HG03097 (cell line): Measurements from ENCODE around the gene SLC9A9.

Experiments
- ATAC-seq: cut with Tn5 transposase; IDR thresholded peaks from one replicate; pipeline ENCODE4 v1.9.1; 2021; ENCODE audit not compliant: unreplicated experiment, low FRiP score

The SLC9A9 gene

GRCh38 chr3:143653935-143654334, 194.3 kb downstream of the SLC9A9 start:
- ATAC-seq = no peak

DNA sequence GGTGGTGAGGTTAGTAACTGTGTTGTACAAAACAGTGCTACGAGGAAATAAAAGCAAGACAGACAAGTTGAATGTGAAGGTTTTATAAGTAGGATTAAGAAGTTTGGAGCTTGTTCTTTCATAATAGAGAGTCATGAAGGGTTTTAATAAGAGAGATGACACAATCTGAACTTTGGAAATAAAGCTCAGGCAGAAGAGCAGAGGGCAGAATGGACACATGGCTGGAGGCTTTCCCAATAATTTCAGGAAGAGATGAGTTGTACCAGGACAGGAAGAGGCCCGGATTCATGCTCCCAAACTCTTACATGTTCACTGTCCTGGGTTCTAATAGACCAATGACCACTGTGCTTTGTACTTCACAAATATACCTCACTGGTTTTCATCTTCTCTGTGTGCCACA, 194.8 kb downstream of the SLC9A9 start:
- ATAC-seq = no peak

DNA sequence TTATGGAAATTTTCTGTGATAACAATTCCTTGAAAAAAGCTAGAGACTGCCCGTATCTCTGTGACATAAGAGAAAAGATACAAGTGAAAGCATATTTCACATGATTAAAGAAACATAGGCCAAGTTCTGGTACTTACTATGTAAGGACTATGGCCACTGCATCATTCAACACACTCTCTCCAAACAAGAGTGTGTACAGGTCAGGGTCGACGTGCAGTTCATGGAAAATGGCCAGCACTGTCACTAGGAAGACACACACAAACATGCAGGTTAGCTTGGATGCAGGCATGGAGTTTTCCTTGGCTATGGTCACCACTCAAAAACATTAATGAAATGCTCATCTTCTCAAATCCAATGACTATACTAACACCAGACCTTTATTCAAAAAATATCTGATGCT, 196.2 kb downstream of the SLC9A9 start:
- no peak for ATAC-seq

- ATAC-seq = no peak
These were observed 197.4 kb downstream of the SLC9A9 start for GRCh38 chr3:143650827-143651226.

- ATAC-seq = no peak
These were observed 198.1 kb downstream of the SLC9A9 start for GRCh38 chr3:143650120-143650519.

GRCh38 chr3:143648708-143649107, 199.6 kb downstream of the SLC9A9 start:
- ATAC-seq = no peak

DNA sequence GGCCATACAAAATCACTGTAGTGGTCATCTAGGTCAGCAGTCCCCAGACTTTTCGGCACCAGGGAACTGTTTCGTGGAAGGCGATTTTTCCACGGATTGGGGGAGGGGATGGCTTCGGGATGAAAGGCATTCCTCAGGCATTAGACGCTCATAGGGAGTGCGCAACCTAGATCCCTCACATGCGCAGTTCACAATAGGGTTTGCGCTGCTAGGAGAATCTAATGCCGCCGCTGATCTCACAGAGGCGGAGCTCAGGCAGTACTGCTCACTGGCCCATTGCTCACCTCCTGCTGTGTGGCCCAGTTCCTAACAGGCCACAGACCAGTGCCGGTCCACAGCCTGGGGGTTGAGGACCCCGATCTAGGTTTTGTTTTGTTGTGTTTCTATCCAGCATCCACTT, 200.1 kb downstream of the SLC9A9 start:
- no peak for ATAC-seq

DNA sequence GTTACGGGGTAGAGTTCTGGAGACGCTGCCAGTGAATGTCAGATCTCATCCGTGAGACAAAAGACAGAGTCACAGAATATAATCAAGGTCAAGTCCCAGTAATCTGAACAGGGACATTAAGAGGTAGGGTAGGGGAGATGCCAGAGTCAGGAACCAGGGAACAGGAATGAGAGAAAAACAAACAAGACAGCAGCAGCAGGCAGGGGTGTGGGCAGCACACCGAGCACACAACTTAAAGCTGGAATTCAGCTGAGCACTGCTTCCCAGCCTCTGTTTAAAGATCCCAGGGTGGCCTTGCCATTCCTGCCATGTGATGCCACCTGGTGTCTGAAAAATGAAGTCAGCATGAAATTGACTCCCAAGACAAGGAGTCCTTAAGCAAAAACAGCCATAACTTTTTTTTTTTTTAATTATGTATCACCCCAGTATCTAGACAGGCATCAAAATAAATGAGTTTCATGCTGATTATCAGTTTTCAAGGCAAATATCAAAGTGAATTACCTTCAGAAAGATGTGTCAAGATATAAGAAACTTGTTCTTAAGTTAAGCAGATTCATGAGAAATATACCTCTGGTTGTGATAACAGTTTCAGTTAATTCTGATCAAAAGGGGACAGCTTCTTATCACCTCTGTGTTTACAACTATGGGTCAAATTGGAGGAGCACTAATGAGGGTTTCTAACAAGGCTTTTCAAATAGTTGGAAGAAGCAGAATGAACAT, 203.7 kb downstream of the SLC9A9 start:
- ATAC-seq = no peak

- ATAC-seq = no peak
These were observed 204.4 kb downstream of the SLC9A9 start for GRCh38 chr3:143643905-143644304.

DNA sequence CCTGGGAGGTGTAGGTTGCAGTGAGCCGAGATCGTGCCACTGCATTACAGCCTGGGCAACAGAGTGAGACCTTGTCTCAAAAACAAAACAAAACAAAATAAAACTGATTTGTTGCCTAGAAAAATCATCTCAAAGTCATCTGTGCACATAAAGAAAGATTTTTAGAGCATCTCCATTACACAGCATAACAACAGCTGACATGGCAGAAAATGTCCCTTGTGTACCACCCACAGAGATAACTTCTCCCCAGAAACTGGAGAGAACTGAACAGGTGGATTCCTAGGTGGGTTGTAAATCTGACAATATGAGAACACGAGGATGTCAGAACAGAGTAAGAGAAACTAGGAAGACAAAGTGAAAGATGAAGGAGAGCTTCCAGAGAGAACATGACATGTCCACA, 207.5 kb downstream of the SLC9A9 start:
- no peak for ATAC-seq

GRCh38 chr3:143637133-143637532, 211.1 kb downstream of the SLC9A9 start:
- ATAC-seq = no peak

GRCh38 chr3:143634991-143635390, 213.3 kb downstream of the SLC9A9 start:
- no peak for ATAC-seq

DNA sequence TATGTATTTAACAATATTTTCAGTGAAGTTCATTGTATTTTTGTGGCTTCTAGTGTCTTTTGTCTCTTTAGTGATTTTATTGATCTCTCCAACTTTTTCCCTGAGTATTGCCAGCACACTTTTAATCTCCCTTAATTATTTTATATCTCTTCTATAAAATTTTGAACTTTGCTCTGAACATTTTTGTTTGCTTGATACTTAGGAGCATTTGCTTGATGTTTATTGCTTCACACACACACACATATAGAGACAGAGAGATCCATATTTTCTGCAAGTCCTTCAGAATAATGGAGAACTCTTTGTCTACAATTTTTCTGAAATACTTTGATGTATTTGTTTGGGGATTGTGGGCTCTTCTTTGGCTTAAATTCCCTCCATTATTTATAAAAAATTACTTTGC, 213.8 kb downstream of the SLC9A9 start:
- no peak for ATAC-seq

DNA sequence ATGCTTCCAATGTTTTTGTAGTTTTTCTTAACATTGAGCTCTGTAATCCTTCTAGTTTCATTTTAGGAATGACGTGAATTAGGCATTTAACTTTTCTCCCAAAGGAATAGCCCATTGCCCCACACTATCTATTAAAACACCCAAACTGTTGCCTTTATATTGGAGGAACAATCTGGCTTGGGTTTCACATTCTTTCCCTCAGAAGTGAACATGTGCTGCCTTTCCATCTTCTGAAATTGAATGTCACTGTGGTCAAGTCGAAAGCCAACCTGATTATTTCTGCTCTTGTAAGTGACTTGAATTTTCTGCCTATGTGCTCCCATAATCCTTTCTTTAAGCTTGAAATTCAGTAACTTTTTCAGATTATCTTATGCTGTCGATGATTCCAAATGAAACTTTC, 214.5 kb downstream of the SLC9A9 start:
- no peak for ATAC-seq

DNA sequence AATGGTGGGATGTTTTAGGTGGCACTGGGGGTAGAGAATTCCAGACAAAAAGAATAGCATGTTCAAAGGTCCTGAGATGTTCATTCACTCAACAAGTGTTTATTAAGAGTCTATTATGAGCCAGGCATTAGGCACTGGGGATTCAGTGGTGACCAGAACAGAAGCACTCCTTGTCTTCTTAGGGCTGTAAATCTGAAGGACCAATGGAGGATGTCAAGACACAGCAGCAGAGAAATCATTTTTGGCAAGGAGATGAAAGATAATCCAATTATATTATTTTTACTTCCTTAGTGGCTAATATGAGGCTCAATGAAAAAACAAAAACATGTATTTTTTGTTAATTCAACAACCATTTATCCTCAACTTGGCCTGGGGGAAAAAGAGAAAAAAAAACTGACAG, 218.5 kb downstream of the SLC9A9 start:
- no peak for ATAC-seq

GRCh38 chr3:143628971-143629370, 219.3 kb downstream of the SLC9A9 start:
- no peak for ATAC-seq

GRCh38 chr3:143627336-143627735, 220.9 kb downstream of the SLC9A9 start:
- no peak for ATAC-seq

DNA sequence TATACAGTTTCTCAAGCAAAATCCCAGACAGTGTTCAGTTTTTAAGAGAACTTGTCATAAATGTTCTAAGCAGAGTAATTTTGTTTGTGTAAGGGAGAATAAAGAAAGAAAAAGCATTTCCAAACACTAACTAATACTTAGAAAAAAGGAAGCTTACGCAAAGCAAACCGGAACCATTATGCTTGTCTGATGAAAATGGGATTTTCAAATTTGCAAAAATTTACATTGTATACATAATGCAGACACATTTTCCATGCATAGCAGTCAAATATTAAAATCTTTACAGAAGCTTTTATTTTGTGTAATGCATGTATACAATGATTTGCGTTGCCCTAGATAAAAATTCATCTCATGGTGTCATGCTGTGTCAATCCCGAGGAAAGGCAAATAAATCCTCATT, 229.0 kb downstream of the SLC9A9 start:
- no peak for ATAC-seq

DNA sequence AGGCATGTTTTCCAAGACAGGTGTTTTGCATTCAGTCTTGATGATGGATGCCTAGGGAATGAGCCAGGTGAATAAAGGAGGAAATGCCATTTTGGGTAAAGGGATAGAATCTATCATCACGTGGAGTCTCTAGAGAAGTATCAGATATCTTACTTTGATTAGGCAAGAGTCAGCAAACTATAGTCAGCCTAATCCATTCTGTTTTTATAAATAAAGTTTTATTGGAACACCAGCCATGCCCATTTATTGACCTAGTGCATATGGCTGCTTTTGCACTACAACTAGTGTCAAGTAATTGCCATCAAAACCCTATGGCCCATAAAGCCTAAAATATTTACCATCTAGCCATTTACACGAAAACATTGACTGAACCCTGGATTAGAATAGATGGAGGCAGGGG, 231.2 kb downstream of the SLC9A9 start:
- no peak for ATAC-seq

GRCh38 chr3:143613226-143613625, 235.0 kb downstream of the SLC9A9 start:
- no peak for ATAC-seq

DNA sequence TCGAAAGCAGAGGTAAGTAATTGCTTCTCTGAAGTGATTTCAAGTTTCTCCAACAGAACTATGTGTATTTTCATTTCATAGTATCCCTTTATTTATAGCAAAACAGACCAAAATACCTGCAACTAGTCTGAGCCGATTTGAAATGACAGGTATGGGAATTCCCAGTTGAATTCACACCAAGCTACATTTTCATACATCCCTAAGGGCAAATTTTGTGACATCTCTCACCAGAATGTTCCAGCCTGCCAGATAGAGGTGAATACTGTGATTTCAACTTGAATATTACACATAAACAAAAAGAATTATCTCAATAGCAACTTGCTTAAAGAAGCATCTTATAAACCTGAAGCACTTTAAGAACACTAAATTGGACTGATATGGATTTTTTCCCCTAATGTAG, 235.7 kb downstream of the SLC9A9 start:
- no peak for ATAC-seq

DNA sequence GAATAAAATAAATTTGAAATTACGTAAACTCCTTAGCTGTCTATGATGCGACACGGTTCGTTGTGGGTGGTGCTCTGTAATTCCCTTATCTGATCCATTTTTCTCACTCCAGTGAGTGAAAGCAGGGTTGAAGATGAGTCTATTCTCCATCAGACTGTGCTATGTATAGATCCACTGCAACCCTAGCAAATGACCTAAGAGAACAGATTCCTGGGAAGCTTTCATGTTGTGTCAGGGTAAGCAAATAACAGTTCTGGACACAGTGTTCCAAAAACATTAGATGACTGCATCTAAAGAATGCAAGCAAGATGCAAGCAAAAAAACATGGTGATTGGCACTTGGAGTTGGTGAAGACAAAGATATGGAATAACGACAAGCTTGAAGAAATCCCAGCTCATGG, 239.3 kb downstream of the SLC9A9 start:
- ATAC-seq = no peak
